ENCODE results near the gene SERPINA12. TPM values are rescaled to one million over a fixed set of nuclear protein-coding genes. Genes with fewer than 3 reads are reported as not detected.

Gene SERPINA12
- total RNA-seq, 1 donor from 2014 or later, result not detected

- Mint-ChIP-seq H3K27me3 (ENCODE audit: unreplicated experiment) (peaks cover 9% of the 10 kb centered on the region), H3K36me3 (ENCODE audit: unreplicated experiment) (peaks cover 4% of the 10 kb centered on the region), H3K4me3 (ENCODE audit: unreplicated experiment) (no peak overlapping the region), H3K27ac (ENCODE audit: unreplicated experiment) (no peak overlapping the region), H3K9me3 (ENCODE audit: unreplicated experiment) (peaks cover 2% of the 10 kb centered on the region), H3K4me1 (ENCODE audit: low read depth, unreplicated experiment) (peaks cover 4% of the 10 kb centered on the region)
- no peak for DNase-seq
- no peak for TF ChIP-seq CTCF (IDR thresholded peaks at IDR 0.05; ENCODE audit: partially characterized antibody, unreplicated experiment)
Observed at GRCh38 chr14:94450722-94451090, 58.6 kb downstream of the SERPINA12 start.

- peaks cover 1% of the 10 kb centered on the region for H3K9me3 Mint-ChIP-seq (ENCODE audit: unreplicated experiment)
- no peak for TF ChIP-seq CTCF (IDR thresholded peaks at IDR 0.05; ENCODE audit: partially characterized antibody, unreplicated experiment)
- no peak for DNase-seq
- no peak overlapping the region for H3K27ac Mint-ChIP-seq (ENCODE audit: unreplicated experiment)
- H3K4me1 Mint-ChIP-seq (ENCODE audit: low read depth, unreplicated experiment), result peaks cover 4% of the 10 kb centered on the region
- peaks cover 9% of the 10 kb centered on the region for H3K27me3 Mint-ChIP-seq (ENCODE audit: unreplicated experiment)
- peaks cover 4% of the 10 kb centered on the region for H3K36me3 Mint-ChIP-seq (ENCODE audit: unreplicated experiment)
- no peak overlapping the region for H3K4me3 Mint-ChIP-seq (ENCODE audit: unreplicated experiment)
Observed at GRCh38 chr14:94449930-94450329, 59.3 kb downstream of the SERPINA12 start.

GRCh38 chr14:94448071-94448808 lies 61.0 kb downstream of the SERPINA12 start:
- H3K27me3 Mint-ChIP-seq (ENCODE audit: unreplicated experiment), result peaks cover 11% of the 10 kb centered on the region
- no peak for TF ChIP-seq CTCF (IDR thresholded peaks at IDR 0.05; ENCODE audit: partially characterized antibody, unreplicated experiment)
- H3K4me1 Mint-ChIP-seq (ENCODE audit: low read depth, unreplicated experiment), result peaks cover 4% of the 10 kb centered on the region
- H3K4me3 Mint-ChIP-seq (ENCODE audit: unreplicated experiment), result no peak overlapping the region
- H3K27ac Mint-ChIP-seq (ENCODE audit: unreplicated experiment), result no peak overlapping the region
- no peaks in the 10 kb centered on the region for H3K9me3 Mint-ChIP-seq (ENCODE audit: unreplicated experiment)
- H3K36me3 Mint-ChIP-seq (ENCODE audit: unreplicated experiment), result peaks cover 4% of the 10 kb centered on the region
- DNase-seq, result no peak

GRCh38 chr14:94447206-94447605 lies 62.1 kb downstream of the SERPINA12 start:
- Mint-ChIP-seq H3K4me1 (ENCODE audit: low read depth, unreplicated experiment) (peaks cover 1% of the 10 kb centered on the region), H3K4me3 (ENCODE audit: unreplicated experiment) (no peak overlapping the region), H3K36me3 (ENCODE audit: unreplicated experiment) (peaks cover 4% of the 10 kb centered on the region), H3K27me3 (ENCODE audit: unreplicated experiment) (peaks cover 9% of the 10 kb centered on the region), H3K9me3 (ENCODE audit: unreplicated experiment) (no peaks in the 10 kb centered on the region), H3K27ac (ENCODE audit: unreplicated experiment) (no peak overlapping the region)
- no peak for DNase-seq
- TF ChIP-seq CTCF (IDR thresholded peaks at IDR 0.05; ENCODE audit: partially characterized antibody, unreplicated experiment), result no peak

GRCh38 chr14:94446126-94446525 lies 63.1 kb downstream of the SERPINA12 start:
- no peak for DNase-seq
- no peaks in the 10 kb centered on the region for H3K9me3 Mint-ChIP-seq (ENCODE audit: unreplicated experiment)
- H3K27me3 Mint-ChIP-seq (ENCODE audit: unreplicated experiment), result peaks cover 9% of the 10 kb centered on the region
- H3K4me1 Mint-ChIP-seq (ENCODE audit: low read depth, unreplicated experiment), result peaks cover 1% of the 10 kb centered on the region
- no peak overlapping the region for H3K4me3 Mint-ChIP-seq (ENCODE audit: unreplicated experiment)
- TF ChIP-seq CTCF (IDR thresholded peaks at IDR 0.05; ENCODE audit: partially characterized antibody, unreplicated experiment), result no peak
- no peak overlapping the region for H3K27ac Mint-ChIP-seq (ENCODE audit: unreplicated experiment)
- H3K36me3 Mint-ChIP-seq (ENCODE audit: unreplicated experiment), result peaks cover 4% of the 10 kb centered on the region

Data from glutamatergic neuron (in vitro differentiated cells).